ENCODE data around the gene LMO2.

Gene LMO2

DNA sequence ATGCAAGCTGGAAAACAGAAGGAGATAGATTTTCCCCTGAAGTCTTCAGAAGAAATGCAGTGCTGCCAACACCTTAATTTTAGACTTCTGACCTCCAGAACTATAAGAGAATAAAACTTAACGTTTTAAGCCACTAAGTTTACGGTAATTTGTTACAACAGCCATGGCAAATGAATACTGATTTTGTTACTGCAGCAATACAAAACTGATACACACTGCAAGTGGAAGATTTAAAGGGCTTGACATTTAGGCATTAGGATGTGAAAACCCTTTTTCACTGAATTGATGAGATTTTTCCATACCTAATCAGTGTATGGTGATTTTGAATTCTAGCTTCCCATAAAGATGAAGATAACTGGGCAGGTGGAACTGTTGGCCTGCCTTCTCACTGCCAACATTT, 22.1 kb upstream of the LMO2 start:
- no peak for DNase-seq (ENCODE audit: low read depth)

DNA sequence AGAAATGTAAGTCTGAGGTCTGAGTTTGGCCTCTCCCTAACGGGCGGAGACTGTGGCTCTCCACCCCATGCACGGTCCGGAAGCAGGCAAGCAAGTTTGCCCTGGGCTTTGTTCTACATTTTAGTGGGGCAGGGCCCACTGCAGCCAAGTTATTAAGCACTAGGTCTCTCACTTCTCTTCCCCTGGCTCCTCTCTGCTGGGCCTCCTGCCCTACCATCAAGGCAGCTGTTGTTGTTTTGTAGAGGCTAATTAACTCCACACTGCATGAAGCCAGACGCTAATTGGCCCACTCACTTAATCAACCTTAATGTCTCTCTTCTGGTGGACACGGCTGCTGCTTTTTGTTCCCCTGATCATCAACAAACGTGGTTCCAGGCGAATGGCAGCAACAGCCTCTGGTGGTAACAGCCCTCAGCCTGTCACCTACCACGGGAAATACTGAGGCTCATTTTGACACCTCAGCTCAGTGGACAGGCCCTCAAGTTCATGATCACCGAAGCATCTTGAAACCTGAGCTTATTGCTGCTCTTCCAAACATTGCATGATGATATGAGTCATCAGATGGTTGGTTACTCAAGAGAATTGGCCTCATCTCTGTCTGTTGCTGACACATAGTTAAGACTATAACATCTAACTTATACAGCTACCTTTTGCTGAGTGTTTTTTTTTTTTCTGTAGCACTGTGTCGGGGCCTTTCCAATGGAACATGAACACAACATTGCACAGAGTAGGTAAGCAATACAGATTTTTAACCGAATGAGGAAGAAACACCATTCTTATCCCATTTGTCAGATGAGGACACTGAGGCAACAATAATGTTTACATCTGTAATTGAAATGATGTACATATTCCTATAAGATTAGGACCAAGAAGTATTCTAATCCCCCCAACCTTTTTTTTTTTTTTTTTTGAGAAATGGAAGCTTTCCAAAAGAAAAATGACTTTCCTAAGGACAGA, 20.8 kb upstream of the LMO2 start:
- DNase-seq (ENCODE audit: low read depth), result peak; percentile 76

DNA sequence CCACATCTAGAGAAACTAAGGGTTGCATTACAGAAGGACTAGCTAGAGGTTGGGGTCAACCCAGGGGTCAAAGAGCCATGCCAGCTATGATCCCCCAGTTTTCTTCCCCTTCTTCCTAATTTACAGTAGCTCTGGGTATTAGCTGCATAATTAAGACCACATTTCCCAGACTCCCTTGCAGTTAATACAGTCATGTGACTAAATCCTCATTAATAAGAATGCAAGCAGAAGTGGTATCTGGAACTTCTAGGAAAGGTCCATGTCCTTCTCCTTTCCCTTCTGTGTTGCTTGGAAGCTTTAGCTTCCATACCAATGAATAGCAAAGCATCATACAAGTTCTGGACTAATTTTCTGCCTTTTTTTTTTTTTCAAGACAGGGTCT, 19.1 kb upstream of the LMO2 start:
- DNase-seq (ENCODE audit: low read depth), result no peak

DNA sequence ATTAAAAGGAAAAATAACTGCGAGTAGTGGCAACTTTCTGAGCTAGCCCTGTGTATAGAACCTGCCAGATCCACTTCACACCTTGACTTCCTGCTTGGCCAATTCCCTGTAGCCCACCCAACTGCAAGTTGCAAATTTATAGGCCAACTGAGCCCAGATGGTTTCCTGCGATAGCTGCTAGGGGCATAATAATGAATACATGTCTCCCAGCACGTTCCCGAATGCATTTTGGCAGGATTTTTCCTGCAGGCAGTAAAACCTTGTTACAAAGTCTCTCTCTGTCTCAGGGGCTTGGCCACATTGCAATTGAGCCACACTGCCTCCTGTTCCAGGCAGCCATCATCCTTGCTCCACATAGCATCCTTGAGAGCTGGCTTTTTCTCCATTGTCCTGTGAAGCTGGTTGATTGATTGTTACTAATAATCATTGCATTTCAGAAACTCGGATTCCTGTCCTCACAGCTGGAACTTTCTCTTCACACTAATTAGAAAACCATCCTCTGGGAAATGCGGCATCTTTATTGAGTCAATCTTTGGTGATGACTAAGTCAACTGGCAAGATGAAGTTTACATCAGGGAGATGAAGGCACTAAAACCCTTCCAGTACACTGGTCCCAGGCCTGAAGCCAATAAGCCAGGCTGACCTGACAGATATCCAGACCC, 18.6 kb upstream of the LMO2 start:
- peak; percentile 43 for DNase-seq (ENCODE audit: low read depth)

DNA sequence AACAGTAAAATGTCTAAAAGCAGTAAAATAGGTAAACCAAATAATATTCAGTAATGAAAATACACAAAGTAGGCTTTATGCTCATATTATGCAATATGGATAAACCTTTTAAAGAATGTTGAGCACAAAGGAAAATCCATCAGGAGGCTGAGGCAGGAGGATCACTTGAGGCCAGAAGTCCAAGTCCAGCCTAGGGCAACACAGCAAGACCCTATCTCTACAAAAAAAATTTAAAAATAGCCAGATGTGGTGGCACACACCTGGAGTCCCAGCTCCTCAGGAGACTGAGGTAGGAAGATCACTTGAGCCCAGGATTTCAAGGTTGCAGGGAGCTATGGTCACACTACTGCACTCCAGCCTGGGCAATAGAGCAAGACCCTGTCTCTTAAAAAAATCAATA, 17.7 kb upstream of the LMO2 start:
- no peak for DNase-seq (ENCODE audit: low read depth)

DNA sequence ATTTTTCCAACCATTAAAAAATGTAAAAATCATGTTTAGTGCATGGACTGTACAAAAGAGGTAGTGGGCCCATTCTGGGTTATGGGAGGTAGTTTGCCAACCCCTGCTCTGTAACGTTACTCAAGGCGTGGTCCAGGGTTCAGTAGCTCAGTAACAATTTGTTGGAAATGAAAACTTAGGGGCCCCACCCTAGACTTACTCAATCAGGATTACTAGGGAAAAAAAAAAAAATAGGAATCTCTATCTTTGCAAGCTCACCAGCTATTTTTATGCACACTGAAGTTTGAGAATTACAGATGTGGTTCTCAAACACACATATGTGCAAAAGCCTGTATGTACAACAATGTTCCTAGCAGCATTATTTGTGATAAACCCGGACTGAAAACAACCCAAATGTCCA, 17.3 kb upstream of the LMO2 start:
- DNase-seq (ENCODE audit: low read depth), result no peak

DNA sequence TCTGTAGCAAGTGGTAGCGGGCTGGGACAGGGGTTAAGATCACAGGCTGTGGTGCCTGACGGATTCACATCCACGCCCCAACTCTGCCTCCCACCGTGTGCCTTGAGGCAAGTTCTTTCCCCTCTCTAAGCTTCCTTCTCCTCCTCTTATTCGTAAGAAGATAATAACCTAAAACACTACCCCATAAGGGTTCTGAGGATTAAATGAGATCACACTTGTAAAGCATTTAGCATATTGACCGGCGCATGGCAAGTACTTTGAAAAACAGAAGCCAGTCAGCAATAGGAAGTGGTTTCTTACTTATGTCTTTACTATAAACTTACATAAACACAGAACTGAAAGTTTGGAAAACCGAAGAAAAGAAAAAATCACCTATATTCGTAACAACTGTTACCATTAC, 15.5 kb upstream of the LMO2 start:
- DNase-seq (ENCODE audit: low read depth), result no peak

DNA sequence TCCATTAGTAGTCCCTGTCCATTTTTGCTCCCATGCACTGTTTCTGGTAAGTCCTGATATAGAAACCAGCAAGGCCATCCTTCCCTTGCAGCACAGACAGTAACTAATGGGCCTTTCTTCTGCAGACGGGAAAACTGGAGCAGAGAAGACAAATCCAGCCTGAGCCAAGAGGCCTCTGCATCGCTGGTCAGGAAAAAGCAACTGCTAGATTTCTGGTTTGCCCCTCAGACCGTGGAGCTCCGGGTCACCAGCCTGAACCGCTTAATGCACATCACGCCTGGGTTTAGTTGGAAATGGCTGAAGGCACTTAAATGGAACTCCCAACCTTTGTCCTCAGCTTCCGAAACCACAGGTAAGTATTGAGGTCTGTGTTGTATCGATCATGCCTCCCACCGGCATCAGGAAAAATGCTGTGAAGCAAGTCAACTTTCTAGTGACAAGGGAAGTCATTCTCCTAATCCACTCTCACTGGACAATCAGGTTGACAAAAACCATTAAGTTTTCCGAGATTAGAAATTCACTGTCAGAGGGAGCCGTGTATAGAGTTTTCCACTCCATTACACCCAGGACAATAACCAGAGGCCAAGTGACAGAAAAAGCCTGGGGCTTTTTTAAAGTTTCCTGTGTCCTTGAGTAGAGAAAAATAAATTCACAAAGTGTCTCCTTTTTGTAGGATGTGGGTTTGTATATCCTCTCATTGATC, 14.8 kb upstream of the LMO2 start:
- DNase-seq (ENCODE audit: low read depth), result no peak

DNA sequence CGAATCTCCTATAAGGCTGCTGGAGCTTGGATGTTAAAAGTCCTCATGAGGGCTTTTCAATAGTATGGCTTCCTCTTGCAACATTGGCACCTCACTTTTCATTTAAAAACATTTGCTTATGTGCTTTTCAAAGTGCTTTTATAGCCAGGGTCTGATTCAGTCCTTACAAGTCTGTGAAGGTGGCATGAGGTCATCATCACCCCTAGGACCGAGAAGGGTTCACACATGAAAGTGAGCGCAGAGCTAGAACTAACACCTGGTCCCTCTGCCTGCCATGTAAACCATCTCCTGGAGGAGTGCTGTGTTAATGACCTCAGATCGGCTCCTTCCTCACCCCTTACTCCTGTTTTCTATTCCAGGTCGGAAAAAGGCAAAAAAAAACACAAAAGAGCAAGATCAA, 12.2 kb upstream of the LMO2 start:
- no peak for DNase-seq (ENCODE audit: low read depth)

DNA sequence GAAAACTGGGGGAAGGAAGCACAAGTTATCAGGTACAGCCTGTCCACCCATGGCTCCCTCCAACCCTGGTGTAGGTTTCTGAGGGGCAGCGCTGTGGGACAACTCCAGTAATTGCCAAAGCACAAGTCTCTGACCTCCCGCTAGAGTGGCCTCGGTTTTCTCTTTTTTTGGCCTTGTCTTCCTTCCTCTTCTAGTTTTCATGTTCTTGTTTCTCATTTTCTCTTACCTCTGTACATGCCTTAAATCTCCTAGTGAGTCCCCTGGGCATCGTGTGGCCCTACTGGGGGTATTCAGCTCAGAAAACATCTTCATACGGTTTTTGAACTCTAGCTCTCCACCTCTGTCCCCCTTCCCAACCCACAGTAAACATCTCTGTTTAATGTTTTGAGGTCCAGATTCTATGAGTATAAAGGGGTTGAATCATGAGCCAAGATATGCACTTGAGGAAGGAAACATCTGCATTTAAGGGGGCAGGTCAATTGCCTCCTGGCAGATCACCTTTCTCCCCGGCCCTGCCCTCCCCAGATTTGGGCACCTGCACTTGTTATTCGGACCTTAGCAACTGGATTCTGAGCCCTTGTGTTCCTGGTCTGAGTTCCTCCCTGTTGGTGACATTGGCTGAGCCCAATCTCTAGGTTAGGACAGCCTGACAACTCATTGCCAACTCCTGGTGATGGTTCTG, 8.4 kb upstream of the LMO2 start:
- DNase-seq (ENCODE audit: low read depth), result no peak

DNA sequence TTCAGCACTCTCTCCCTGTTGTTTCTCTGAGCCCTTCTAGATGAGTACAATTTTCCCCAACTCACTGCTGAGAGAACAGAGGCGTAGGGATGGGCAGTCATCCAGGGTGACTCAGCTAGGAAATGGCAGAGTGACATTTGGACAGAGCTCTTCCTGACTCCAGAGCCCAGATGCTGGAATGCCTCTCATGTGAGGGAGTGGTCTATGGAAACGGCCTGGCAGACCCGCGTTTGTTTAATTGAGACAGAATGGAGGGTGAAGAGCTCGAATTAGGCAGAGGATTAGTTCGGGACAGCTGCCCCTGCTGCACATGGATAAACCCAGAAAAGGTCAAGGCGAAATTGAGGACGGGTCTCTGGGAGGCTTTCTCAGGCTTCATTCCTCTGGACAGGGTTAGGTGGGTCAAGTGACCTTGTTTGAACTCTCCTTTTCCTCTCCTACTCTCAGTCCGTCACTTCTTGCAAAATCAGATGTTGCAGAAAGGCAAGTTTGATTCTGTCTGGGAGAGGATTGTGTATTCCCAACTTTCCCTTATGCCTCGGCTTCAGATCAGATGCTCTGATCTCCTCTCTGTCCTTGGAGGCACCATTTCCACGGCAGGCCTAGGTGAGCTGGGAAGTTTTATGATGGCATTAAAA, 7.6 kb upstream of the LMO2 start:
- DNase-seq (ENCODE audit: low read depth), result peak; percentile 60

DNA sequence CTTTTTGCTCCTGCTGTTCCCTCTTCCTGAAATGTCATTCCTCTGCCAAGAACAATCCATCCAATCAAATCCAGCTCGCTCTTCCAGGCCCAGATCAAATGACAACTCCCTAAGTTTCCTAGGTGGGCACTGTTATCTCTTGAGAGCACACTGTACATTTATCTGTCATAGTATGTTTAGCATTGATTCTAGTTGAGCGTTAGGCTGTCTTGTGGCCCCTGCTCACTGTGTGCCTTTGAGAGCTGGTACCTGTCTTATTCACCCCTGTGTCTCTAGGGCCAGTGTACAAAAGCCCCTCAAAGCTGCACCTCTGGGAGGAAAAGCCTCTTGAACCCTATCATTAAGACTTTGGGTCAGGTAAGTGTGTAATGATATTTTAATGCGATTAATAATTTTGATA, 7.1 kb upstream of the LMO2 start:
- no peak for DNase-seq (ENCODE audit: low read depth)

DNA sequence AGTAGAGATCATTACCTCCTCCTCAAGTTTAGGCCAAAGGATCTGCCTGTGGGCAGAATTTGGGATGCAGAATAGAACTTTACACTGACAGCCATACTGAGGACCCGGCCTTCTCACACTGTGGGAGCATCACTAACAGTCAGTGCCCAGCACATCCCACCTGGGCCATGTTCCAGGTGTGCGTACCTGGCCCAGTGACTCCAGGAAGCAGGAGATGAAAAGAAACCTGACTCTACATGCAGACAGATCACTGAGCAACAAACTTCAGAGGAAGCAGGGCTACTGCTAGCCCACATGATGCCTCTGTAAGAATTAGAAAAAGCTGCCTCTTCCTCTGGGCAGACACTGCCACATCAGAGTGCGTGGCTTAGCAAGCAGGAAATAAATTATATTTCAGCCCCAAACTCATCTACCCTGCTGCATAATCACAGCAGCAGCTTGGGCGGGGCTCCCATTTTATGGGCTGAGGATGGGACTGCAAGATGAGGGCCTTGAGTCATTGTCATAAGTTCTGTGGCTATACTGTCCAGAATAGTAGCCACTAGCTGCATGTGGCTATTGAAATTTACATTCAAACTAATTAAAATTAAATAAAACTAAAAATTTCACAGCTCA, 6.0 kb upstream of the LMO2 start:
- DNase-seq (ENCODE audit: low read depth), result no peak

DNA sequence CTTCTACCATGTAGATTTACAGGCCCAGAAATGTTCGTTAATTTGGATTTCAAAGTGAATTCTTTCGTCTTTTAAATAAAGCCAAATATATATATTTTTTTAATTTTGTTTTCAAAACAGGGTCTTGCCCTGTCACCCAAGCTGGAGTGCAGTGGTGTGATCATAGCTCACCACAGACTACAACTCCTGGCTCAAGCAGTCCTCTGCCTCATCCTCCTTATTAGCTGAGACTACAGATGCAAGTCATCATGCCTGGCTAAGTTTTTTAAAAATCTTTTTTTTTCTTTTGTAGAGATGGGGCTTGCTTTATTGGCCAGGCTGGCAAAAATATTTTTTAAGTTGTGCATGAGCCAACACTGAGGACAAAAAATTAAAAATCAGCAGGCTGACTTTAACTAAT, 5.0 kb upstream of the LMO2 start:
- no peak for DNase-seq (ENCODE audit: low read depth)

DNA sequence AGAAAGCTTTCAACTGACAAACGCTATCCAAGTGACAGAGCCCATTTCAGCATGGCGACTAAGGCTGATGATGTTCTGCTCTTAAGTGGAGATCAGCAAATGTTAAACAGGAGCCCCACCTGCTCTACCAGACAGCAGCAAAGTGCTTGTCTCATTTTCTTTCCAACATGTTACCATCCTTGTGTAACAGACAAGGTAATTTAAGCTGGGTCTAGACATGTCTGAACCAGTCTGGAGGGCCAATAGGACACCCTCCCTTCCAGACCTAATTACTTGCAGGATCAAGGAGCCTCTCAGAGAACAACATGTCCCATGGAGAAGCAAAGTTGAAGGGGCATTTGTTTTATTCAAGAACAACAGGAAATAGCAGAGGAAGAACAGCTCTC, 3.9 kb upstream of the LMO2 start:
- DNase-seq (ENCODE audit: low read depth), result no peak

DNA sequence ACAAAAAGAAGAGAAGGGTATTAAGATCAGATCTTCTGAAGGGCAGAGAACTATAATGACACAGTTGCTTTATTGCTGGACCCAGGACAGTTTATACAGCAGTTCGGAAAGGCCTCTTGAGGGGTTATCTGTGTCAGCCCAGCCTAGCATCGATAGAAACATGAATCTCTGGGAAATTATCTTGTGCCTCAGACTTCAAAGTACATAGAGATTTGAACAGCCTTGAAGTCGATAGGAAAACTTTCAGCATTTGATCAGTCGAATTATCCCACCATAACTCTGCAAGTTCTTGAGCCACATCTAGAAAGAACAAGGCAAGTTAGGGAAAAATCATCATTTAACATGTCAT, 2.5 kb upstream of the LMO2 start:
- DNase-seq (ENCODE audit: low read depth), result no peak

DNA sequence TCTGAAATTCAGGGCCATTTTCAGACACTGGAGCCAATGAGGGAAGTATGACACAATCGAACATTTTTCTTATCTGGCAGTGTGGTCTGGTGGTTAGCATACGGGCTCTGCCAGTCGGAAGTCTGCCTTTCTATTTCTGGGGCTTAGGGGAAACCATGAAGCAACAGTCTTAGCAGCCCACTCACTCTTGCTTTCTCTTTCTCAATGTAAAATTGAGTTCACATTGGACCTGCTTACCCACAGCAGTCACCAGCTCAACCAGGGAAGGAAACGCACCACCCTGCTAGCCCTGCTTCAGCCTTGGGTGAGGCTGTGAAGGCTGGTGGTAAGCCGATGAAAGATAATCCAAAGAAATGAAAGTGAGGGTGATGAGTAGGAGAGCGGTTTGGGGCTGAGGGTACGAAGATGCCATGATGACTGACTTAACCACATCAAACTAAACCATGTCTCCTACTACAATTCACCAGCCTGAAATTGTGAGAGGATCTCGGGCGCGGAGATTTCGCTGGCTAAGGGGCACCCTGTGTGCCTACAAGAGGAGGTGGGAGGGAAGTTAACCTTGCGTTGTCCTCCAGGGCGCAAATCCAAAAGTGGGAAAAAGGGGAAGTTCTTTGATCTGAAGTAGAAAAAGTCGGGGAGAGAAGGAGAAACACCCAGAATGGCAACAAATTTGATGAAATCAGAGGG, 2.0 kb upstream of the LMO2 start:
- DNase-seq (ENCODE audit: low read depth), result no peak

DNA sequence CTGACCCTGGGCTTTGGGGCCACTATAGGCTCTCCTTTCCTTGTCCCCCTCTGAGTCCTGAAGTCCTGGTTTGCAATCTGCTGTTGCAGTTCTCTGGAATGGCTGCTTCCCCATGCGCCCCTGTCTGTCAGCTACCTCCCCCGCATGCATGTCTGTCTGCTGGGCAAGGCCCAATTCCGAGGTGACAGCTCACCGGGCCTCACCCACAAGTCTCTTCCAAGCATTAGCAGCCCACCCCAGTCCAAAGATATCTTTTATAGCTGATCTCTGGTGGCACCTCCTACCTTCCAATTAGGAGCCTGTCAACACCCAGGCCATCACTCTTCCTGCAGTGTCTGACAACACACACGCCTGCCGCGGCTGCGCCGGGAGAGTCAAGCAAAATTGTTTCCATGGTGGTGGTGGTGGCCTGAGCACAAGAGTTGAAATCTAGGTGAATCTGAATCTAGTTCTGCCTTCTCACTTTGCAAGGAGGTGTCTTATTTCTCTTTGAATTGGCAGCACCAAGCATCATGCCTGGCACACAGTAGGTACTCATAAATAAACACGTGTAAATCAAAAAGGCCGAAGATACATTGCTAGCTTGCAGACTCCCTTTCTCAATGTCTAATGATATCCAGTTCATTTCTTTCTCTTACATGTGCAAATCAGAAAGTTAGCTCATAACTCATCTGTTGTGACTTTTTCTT, 1.2 kb upstream of the LMO2 start:
- no peak for DNase-seq (ENCODE audit: low read depth)

DNA sequence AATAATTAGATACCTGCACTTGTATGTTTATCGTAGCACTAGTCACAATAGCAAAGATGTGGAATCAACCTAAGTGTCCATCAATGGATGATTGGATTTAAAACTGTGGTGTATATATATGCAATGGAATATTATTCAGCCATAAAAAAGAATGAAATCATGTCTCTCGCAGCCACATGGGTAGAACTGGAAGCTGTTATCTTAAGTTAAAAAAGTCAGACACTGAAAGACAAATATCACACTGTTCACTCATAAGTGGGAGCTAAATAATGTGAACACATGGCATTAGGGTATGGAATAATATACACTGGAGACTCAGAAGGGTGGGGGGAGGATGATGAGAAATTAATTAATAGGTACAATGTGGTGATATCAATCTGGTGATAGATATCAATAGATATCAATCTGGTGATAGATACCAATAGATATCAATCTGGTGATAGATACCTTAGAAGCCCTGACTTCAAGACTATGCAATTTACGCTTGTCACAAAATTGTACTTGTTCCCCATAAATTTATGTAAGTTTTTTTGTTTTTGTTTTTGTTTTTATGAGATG, 2.0 kb downstream of the LMO2 start:
- DNase-seq (ENCODE audit: low read depth), result no peak

DNA sequence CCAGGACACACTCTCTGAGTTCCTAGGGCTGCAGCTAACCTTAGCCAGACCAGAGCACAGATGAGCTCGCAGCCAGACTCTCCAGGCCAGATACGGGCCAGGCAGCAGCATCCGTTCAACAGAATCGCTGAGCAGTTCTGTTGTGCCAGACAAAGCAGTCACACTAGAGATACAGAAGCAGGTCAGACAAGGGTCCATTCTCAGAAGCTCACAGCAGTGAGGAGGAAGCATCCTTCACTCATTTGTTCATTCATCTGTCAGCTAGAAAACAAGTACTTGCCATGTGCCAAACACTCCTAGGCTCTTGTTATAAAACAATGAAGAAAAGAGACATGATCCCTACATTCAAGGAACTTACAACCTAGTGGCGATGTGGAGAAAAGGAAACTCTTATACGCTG, 2.6 kb downstream of the LMO2 start:
- DNase-seq (ENCODE audit: low read depth), result no peak
